Loucy (cell line): ENCODE measurements around the gene SDK2.

ENCODE experiments used
- CTCF ChIP-seq: fragments of 200-600 bp; sonication (generic); conservative IDR thresholded peaks from 2 replicates; pipeline ENCODE4 v1.5.1; 2014; ENCODE audit warnings: mild to moderate bottlenecking, antibody characterized with exemption, low read length
- EZH2phosphoT487 ChIP-seq: fragments of 200-600 bp; IDR thresholded peaks from 2 replicates; pipeline ENCODE4 v1.6.1; 2018; ENCODE audit warnings: antibody characterized with exemption, mild to moderate bottlenecking, moderate library complexity, borderline replicate concordance

GRCh38 chr17:73352261-73352660, 292.0 kb downstream of the SDK2 start:
- no peak for TF ChIP-seq EZH2phosphoT487
- TF ChIP-seq CTCF = no peak
